Measurements from ENCODE around the gene ZNF397.

ZNF397 gene

DNA sequence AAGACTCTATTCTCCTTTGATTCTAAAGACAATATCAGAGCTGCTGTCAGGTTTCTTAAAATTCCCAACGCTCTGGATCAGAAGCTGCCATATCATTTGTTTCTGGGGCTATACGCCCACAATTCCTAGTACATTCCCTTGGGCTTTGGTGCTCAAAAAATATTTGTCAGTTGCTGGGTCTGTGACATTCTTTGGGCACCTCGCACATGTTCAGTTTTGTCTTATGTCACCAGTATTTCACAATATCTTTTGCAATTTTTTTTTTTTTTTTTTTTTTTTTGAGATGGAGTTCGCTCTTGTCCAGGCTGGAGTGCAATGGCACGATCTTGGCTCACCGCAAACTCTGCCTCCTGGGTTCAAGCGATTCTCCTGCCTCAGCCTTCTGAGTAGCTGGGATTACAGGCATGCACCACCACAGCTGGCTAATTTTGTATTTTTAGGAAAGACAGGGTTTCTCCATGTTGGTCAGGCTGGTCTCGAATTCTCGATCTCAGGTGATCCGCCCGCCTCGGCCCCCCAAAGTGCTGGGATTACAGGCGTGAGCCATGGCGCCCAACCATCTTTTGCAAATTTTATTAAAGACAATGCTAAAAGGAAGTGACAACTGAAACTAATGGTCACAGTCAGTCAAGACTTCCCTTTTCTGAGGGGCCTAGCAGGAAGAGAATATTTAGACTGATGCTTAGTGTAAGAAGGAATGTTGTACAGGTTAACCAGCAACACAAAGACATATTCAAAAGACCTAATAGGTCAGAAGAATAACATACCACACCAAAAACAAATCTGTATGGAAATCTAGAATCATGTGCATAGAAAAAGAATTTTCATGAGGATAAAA is 6.8 kb downstream of the ZNF397 start:
- no peak for FAIRE-seq

DNA sequence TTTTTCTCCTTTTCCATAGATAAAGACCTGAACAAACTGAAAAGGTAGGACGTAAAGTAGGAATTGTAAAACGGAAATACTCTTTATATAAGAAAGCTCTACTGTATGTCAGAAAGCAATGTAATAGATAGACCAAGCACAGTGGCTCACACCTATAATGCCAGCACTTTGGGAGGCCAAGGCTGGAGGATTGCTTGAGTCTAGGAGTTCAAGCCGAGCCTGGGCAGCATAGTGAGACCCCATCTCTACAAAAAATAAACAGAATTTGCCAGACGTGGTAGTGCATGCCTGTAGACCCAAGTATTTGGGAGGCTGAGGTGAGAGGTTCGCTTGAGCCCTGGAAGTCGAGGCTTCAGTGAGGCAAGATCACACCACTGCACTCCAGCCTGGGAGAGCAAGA is 7.6 kb downstream of the ZNF397 start:
- no peak for FAIRE-seq

DNA sequence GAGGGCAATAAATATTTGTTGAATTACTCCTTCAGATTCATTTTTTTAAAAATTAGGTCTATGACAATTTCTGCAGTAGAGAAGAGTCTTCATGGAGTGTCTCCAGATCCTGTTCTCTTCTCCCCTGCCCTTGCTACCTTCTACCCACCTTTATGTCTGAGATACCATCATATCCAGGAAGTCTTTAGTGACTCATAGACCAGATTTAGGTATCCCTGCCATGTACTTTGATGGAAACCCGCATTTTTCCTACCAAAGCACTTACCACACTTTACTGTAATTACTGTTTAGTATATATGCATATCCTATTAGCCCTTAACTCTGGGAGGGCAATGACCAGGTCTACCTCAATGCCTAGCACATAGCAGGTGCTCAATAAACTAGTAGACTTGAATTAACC is 11.6 kb downstream of the ZNF397 start:
- no peak for FAIRE-seq

DNA sequence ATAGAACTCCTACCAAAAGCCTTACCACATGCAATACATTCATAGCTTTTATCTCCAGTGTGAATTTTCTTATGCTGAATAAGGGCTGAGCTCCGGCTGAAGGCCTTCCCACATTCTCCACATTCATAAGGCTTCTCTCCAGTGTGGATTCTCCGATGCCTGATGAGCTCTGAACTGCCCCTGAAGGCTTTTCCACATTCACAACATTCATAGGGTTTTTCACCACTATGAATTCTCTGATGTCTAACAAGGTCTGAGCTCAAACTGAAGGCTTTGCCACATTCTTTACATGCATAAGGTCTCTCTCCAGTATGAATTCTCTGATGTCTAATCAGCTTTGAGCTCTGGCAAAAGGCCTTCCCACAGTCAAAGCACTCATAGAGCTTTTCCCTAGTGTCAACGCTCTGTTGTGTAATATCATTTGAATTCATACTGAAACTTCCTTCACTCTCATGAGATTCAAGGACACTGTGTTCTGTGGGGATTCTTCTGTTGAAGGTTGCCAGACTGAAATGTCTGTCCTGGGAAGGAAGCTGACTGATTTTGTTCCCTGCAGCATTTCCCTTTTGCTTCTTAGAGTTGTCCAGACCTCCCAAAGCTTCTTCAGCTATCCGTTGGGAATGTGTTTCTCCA is 12.9 kb downstream of the ZNF397 start:
- no peak for FAIRE-seq

DNA sequence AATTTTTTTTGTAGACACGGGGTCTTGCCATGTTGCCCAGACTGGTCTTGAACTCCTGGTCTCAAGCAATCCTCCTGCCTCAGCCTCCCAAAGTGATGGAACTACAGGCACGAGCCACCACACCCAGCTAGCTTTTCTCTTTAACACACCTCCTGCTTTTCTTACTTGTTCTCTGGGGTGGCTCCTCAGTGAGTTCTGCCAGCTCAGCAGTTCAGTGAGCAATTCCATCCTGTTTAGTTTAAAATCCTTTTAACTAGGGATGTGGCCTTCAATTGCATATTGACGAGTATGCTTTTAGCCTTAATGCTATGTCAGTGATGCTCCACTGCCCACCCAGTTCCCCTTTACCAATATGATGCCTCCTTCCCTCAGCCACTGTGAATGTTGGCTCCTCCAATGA is 16.1 kb downstream of the ZNF397 start:
- FAIRE-seq = no peak

DNA sequence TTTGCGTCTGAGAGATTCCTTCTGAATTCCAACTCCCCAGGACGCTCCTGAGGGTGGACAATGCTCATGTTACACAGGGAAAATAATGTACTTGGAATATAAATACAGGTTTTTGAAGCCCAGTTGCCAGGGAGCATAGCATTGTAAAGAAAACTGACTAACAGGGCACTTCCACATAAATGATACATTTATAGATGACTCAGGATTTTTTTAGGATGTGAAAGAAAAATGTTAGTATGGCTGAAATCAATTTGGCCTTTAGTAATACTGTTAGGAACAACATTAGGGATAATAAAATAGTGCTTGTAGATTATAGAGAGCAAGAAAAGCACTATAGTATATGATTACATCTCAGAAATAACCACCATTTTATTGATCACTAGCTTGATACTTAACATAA is 23.6 kb downstream of the ZNF397 start:
- FAIRE-seq = no peak

DNA sequence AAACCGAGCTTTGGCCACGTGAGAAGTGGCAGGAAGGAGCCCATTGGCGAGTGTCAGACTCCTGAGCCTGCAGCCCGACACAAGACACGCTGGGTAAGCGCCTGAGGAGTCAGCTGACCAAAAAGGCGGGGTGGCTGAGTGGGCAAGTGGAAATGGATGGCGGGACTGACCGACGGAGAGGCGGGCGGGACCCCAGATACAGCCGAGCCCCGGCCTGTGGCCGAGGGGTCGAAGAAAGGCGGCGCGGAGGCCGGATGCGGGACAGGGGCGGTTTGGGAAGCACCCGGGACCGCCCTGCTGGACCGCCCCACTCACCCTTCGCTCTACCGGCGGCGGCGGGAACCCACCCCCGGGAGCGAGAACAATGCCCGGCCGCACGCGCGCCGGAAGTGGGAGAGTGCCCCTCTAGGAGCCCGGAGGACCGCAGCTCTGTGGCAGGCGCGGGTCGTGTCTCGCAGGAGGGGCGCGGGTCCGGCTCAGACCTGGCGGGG is 26.4 kb downstream of the ZNF397 start:
- no peak for FAIRE-seq

DNA sequence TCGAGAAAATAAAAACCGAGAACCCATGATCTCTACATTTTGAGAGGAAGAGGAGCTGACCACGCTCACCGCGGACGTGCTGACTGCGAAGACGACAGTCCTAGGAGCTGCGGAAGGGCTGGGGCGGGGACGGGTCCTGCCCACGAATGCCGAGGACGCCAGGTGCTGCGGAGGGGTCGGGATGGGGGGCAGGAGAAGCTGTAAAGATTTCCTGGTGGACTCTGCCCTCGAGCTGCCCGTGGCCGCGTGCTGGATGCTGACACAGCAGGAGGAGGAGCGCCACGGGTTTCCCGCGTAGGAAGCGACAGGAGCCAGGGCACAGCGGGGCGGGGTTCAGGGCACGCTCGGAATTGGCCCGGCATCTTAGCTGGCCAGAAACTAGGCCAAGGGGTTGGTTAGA is 27.0 kb downstream of the ZNF397 start:
- FAIRE-seq = no peak

DNA sequence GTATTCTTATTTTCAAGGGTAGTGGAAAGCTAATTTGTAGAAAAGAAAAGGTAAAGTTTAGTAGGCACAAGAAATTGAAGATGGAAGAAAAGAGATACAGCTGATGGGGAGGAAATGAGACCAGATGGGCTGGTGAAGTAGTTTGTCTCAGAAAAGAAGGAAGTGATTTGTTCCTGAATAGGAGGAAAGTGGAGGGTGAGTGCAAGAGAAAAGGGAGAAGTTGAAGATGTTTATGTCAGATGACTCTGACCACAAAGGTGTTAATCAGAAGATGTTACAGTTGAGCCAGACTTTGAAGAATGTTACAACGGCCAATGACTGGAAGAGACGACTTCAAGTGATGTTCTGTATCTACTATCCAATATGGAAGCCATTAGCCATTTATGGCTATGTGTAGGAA is 28.0 kb downstream of the ZNF397 start:
- no peak for FAIRE-seq

DNA sequence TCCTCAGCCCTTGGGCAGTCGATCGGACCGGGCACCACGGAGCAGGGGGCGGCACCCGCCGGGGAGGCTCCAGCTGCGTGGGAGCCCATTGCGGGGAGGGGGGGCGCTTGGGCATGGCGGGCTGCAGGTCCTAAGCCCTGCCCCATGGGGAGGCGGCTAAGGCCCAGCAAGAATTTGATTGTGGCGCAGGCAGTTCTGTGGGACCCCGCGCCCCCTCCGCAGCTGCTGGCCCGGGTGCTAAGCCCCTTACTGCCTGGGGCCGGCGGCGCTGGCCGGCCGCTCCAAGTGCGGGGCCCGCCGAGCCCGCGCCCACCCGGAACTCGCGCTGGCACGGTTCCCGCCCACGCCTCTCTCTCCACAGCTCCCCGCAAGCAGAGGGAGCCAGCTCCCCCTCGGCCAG is 30.8 kb downstream of the ZNF397 start:
- no peak for FAIRE-seq

DNA sequence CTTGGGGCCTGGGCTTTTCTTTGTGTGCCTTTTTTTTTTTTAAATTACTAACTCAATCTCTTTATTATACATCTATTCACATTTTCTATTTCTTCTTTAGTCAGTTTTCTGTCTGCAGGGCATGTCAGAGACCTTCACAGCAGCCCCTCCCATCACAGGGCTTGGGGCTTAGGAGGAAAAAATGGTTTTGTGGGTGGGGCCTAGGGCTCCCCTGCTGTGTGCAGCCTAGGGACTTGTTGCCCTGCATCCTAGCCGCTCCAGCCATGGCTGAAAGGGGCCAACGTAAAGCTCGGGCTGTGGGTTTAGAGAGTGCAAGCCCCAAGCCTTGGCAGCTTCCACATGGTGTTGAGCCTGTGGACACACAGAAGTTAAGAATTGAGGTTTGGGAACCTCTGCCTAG is 35.4 kb downstream of the ZNF397 start:
- FAIRE-seq = no peak

DNA sequence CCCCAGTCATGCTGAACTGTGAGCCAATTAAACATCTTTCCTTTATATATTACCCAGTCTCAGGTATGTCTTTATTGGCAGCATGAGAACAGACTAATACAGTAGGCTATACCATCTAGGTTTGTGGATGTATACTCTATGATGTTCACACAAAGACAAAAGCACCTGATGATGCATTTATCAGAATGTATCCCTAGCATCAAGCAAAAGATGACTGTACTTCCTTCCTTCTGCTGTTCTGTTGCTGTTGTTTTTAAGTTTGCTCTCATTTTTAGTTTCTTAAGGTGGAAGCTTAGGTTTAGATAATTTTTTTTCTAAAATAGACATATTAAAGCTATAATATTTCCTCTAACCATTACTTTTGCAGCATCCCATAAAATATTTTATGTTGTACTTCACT is 36.8 kb downstream of the ZNF397 start:
- FAIRE-seq = no peak

DNA sequence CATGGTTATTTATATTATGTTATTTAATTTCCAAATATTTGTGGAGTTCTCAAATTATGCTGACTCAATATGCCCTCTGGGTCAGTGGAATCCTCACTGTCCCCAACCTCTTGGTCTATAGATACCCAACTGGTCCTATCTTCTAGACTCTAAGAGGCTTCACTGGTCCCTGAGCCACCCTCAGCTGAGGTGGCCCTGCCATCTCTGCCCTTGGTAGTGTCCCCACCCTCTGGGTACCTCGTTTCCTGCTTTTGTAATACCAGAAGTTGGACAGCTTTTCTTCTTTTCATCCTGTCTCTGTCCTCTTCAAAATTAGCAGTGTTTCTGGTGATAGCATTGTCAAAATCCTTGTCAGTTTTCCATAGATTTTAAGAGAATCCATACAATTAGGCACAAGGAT is 37.3 kb downstream of the ZNF397 start:
- FAIRE-seq = no peak

DNA sequence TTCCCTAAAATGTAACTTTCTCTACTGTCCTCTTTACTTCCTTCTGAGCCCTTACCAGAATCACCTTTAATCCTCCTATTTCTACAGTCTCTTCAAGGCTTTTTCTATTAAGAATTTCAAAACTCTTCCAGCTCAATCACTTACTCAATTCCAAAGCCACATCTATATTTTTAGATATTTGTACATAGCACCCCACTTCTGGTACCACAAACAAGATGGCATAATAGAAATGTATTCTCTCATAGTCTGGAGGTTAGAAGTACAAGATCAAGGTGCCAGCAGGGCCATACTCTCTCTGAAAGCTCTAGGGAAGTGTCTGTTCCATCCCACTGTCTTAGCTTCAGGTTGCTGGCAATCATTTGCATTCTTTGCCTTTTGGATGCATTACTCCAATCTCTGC is 38.1 kb downstream of the ZNF397 start:
- FAIRE-seq = no peak

DNA sequence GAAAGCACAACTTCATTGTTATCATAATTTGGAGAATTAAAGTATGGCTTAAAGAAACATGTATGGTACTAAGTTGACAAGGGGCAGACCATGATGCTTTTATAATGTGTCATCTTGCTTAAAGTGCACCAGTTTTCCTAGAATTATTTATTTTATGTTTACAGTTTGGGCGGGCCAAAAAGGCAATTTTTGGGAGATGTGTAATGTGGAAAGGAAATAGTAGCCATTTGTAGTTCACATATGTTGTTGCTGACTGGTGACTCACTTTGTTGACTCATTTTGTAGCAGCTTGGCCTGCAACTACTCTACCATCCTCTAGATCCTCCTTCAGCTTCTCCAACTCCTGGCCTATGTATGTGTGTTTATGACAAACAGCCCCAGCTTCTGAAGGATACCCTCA is 41.5 kb downstream of the ZNF397 start:
- FAIRE-seq = no peak

DNA sequence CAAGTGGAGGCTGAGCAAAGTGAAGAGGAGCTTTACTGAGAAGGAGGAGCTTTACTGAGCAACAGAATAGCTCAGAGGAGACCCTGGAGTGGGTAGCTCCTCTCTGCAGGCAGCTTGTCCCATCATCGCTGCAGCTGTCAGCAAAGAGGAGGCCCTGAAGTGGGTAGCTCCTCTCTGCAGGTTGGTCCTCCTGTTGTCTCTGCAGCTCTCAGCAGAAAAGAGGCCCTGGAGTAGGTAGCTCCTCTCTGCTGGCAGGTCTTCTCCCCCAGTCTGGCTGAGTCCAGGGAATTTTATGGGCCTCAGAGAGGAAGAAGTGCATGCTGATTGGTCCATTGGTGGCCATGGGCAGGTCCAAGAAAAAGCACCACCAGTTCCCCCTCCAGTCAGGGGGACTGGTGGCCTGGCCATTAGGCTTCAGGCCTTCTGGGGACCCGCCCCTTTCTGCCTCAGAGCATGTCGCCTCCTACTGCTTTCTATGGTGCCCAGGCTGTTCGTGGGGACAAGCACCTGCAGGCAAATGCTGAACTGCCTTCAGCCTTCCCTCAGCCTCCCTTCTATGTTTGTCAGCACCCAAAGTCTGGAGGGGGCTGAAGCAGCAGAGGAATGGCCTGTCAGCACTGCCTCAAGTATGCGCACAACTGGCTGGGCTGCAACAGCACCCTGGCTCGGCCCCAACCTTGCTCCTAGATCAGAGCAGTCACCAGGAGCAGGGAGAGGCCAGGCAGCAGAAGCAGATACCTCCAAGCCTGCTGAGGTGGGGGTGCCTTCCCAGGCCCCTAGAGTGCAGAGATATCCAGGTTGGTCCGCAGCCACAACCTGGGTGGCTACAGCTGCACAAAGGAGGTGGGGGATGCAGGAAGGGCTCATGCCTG is 43.3 kb downstream of the ZNF397 start:
- FAIRE-seq = no peak

DNA sequence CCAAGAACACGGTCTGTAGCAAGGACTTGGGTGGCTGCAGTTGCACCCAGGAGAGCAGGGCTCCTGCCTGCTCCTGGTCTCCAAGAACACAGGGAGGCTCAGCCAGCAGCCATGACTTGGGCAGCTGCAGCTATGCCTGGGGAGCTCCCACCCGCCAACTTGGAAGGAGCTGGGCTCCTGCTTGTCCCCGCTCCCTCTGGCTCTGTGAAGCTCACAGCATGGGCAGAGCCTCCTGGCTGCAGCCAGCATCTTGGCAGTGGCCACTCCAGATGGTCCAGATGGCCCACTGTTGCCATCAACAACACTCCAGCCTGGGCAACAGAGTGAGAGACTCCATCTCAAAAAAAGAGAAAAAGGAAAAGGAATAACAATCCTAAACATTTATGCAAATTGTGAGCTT is 44.0 kb downstream of the ZNF397 start:
- no peak for FAIRE-seq

DNA sequence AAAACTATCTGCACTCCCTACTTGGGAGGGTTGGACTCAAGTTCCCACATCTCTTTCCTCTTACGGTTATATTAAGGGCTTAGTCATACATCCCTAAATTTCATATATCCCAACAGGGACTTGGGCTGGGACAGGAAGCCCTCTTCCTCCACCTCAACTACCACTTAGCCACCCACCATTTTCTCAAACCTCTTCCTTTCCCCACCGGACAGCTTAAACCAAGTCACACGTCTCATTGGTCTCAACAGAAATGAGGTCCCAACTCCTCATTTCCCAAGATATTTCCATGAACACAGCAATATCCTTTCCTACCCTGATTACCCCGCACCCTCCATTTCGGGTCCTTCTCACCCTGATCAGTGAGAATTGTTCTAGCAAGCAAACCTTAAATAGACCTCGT is 48.5 kb downstream of the ZNF397 start:
- FAIRE-seq = no peak

DNA sequence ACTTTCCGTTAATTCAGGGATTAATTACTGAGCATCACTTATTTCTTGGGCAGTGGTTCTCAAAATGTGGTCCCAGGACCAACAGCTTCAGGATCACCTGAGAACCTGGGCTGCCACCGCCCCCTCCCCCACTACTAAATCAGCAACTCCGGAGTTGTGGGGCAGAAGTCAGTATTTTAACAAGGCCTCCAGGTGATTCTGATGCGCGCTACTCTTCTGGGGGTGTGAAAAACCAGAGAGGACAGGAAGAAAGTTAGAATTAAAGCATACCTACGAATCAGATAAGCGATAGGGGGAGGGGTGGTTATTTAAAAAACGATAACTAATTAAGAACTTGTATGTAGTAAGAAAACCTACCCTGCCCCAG is 48.9 kb downstream of the ZNF397 start:
- FAIRE-seq = no peak

DNA sequence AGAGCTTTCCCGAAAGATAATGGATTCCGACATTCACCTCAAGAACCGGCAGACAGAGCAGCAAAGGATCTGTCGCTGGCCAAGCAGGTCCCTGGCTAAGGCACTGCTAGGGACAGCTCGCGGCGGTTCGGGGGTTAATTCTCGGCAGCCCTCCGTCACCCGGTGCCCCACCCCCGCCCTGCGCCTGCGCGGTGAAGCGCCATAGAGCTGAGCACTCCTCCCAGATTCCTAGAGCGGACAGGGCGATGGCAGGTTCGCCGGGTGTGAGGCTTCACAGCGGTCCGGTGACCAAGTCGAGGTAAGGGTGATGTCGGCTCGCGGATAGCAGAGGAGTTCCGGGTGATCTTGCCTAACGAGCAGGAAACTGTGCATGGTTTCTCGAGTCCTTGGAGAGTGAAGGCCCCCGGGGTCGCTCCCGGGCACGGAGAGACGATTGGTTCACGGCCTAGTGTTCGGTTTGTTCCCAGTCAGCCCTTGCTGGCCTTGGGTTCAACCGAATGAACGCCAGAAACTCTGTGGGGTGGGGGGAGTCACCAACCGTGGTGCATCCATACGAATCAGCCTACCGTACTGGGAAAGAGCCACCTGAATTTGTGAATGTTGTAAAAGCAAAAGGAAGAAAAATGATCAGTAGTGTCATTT is 49.4 kb downstream of the ZNF397 start, which contains the start of gene ZSCAN30:
TSS of gene ZSCAN30 (minus strand) at position 136 of the 642 bp plus-strand sequence. CDS start 25,877 bp downstream, outside the sequence.
- FAIRE-seq = peak; percentile 75

DNA sequence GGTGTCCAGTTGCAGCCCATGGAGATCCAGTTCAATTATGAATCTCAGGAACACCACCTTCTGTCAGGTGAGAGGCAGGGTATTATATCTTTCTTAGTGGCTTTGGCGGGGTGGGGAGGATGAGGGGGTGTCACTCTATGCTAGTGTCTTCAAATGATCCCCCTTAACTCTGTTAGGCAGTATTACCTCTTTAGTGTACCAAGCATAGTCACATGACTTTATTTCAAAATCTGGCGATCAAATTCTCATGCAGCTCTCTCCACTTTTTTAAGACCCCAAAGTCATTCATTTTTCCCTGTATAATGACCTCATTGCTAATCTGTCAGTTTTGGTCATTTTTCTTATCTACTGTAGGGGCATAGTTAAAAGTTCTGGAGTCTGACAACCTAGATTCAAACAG is 50.3 kb downstream of the ZNF397 start:
- FAIRE-seq = no peak

DNA sequence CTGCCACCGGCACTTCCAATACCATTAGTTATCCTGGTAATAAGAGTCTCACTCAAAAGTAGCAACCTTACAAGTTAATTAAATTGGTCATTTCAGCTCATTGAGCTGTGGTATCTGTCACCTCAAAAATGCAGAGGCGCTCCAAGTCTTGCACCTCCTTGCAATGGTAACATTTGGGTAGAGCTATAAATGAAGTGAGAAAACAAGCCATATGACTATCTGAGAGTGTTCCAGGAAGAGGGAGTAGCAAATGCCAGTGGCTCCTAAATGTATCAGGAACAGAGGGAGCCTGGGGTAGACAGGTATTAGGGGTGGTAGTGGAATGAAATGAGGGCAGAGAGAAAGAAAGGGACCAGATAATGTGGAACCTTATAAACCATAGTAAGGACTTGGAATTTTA is 55.2 kb downstream of the ZNF397 start:
- no peak for FAIRE-seq

DNA sequence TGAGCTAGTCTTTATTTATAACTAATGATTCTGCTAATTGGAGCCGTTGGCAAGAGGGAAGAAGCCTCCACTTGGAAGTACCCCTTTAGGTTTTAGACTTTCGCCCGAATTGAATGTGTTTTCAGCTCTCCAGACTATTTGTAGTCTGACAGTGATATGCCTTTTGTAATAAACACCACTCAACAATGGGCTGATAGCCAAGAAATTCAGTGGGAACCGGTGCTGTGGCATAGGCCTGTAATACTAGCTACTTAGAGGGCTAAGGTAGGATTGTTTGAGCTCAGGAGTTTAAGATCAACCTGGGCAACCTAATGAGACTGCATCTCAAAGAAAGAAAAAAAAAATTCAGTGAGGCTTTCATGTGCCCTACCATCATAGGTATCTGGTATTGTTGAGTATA is 62.8 kb downstream of the ZNF397 start:
- FAIRE-seq = no peak

All from A204.1 (cell line).